Measurements from ENCODE around the gene GPRC5A.

The GPRC5A gene

GRCh38 chr12:12885096-12885792, 6.1 kb upstream of the GPRC5A start:
- no peak for DNase-seq (ENCODE audit: low read depth)

GRCh38 chr12:12887471-12887870, 3.9 kb upstream of the GPRC5A start:
- no peak for DNase-seq (ENCODE audit: low read depth)

- DNase-seq (ENCODE audit: low read depth), result no peak
These were observed 1.7 kb upstream of the GPRC5A start for GRCh38 chr12:12889701-12890100.

DNA sequence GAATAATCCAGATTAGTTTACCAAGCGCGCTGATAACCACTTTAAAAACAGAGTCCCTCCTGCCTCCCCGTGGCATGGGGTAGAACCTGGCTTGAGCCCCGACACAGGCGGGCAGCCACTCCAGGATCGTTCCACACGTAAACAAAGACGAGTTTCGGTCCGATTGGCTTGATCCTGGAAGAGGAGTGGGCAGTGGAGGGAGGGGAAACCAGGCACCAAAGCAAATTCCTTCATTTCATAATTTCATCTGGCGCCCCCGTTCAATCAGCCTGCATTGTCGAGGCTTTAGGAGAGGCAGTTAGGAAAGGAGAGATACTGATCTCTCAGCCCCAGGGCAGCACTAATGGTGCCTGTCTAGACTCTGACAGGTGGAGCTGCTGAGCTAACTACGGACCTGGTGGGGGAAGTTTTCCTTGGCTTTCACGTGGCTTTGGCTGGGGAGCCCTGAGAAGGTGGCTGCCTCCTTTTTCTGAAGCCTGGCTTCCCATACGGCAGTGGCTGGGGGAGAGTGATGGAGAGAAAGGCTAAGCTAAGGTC, 751 bp upstream of the GPRC5A start:
- DNase-seq (ENCODE audit: low read depth), result no peak

- DNase-seq (ENCODE audit: low read depth), result no peak
These were observed 556 bp downstream of the GPRC5A start for GRCh38 chr12:12891881-12892355.

DNA sequence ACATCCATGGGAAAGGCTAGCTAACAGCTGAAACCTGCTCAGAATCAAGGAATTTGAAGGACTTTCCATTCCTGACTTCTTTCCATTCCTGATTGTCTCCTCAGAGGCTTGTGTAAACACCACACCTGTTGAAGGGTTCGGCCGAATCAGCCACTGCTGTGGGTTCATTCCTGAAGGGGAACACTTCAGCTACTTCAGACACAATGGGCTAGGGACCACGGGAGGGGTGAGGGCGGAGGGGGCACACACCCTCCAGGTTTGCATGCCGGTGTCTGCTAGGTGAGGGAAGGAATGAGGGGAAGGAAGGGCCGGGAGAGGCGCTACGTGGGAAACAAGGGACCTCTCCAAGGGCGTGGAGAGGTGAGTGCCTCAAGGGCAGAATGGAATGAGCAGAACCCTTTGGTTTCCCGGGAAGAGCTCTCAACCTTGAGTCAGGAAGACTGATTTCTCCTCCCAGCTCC, 1.3 kb downstream of the GPRC5A start:
- no peak for DNase-seq (ENCODE audit: low read depth)

DNA sequence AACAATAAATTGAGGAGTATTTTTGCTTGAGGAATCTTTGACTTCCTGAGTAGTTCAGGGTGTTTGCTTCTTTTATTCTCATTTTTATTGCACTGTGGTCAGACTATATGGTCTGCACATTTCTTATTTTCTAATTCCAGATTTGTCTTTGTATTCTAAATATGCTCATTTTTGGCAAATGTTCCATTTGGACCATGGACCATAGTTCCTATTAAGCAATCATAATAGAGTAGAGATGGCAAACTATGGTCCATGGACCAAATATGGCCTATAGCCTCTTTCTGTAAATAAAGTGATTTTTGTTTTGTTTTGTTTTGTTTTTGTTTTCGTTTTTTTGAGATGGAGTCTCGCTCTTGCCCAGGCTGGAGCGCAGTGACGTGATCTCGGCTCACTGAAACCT, 2.1 kb downstream of the GPRC5A start:
- DNase-seq (ENCODE audit: low read depth), result no peak

- no peak for DNase-seq (ENCODE audit: low read depth)
These were observed 4.9 kb downstream of the GPRC5A start for GRCh38 chr12:12896260-12896659.

DNA sequence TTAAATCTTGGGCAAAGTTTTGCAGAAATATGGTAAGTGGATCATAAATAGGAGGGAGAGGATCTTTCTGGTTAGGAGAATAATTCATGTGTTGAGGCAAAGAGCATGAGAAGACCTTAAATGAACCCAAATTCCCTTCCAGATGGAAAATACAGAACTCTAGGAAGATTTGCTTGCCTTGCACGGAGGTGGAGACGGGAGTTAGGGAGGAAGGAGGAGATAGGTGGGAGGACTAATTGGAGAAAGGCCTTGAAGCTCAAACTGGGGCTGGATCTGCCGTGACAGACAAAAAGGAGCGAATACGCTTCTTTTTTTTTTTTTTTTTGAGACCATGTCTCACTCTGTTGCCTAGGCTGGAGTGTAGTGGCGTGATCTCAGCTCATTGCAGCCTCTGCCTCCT, 5.9 kb downstream of the GPRC5A start:
- no peak for DNase-seq (ENCODE audit: low read depth)

DNA sequence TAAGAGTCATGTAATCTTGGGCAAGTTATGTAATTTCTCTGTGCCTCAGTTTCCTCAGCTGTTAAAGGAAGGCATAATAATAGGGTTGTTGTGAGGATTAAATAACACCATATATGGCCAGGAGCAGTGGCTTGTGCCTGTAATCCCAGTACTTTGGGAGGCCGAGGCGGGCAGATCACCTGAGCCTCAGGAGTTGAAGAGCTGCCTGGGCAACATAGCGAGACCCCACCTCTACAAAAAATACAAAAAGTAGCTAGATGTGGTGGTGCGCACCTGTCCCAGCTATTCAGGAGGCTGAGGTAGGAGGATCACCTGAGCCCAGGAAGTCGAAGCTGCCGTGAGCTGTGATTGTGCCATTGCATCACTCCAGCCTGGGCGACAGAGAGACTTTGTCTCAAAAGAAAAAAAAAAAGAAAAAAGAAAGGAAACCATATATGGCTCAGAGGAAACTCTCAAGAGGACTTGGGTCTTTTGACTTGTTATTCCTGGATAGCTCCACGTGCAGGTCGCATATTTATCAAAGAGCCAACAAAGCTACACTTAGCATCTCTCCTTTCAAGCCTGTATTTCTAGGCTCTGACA, 6.9 kb downstream of the GPRC5A start:
- no peak for DNase-seq (ENCODE audit: low read depth)

GRCh38 chr12:12898911-12899511, 7.6 kb downstream of the GPRC5A start:
- no peak for DNase-seq (ENCODE audit: low read depth)

- DNase-seq (ENCODE audit: low read depth), result peak; percentile 38
These were observed 8.4 kb downstream of the GPRC5A start for GRCh38 chr12:12899530-12900380.

GRCh38 chr12:12900786-12901157, 9.4 kb downstream of the GPRC5A start:
- no peak for DNase-seq (ENCODE audit: low read depth)

- no peak for DNase-seq (ENCODE audit: low read depth)
These were observed 9.9 kb downstream of the GPRC5A start for GRCh38 chr12:12901158-12901791.

DNA sequence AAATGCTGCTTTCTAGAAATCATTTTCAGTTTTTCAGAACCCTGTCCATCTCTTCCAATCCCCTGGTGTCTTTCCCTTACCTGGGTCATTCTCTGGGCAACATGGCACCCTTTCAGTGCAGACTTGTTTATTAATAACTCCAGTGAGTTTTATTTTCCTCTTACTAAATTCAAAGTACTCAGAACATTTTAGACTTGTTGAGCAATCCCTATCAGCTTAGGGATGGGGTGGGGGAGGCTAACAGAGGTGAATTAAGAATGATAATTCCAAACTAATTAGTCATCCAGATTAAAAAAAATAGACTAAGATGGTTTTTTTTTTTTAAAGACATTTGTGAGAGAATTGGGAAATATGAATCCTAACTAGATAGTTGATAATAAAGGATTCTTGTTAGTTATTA, 10.7 kb downstream of the GPRC5A start:
- no peak for DNase-seq (ENCODE audit: low read depth)

DNA sequence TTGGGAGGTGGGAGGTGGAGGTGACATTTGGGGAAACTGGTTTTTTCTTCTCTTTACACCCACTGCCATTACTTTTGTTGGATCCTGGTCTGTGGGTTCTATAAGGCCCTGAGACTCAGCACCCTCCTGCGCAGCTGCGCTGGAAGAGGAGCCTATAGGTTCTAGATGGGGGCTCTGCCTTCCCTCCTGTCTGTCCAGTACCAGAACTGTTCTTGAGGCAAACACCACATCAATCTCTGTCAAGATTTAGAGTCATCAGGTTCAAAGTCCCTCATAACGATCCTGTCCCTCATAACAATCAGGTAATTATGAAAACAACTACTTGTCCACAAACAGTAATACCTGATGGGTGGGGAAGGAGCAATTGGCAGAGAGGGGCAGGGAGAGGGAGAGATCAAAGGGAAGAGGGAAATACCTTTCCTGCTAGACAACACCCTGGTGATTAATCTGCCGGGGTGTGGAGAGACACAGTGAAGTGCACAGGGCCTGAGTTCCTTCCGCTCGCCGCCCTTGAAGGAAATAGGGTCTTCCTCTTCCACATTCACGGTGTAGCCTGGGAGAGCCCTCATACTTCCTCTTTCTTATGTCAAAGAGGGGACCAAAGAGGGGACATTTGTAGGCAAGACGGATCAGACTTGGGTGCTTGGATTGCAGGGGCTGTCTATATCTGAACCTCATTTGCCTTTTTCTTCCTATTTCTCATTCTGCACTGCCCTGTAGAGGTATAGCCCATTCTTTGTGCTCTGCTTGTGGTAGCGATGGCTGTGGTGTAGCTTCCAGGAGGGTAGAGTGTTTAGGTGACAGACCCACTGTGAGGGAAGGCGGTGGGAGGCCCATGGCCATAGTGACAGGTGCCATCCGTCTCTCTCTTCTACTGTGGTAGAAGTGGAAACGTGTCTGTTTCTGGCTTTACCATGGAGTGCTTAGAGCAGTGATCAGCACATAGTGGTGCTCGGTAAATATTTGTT, 12.6 kb downstream of the GPRC5A start:
- no peak for DNase-seq (ENCODE audit: low read depth)

- no peak for DNase-seq (ENCODE audit: low read depth)
These were observed 16.2 kb downstream of the GPRC5A start for GRCh38 chr12:12907552-12907951.

DNA sequence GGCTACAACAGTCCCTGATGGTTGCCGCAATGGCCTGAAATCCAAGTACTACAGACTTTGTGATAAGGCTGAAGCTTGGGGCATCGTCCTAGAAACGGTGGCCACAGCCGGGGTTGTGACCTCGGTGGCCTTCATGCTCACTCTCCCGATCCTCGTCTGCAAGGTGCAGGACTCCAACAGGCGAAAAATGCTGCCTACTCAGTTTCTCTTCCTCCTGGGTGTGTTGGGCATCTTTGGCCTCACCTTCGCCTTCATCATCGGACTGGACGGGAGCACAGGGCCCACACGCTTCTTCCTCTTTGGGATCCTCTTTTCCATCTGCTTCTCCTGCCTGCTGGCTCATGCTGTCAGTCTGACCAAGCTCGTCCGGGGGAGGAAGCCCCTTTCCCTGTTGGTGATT, 16.9 kb downstream of the GPRC5A start:
- DNase-seq (ENCODE audit: low read depth), result no peak

GRCh38 chr12:12908711-12909110, 17.3 kb downstream of the GPRC5A start:
- no peak for DNase-seq (ENCODE audit: low read depth)

GRCh38 chr12:12909228-12909994, 18.0 kb downstream of the GPRC5A start:
- DNase-seq (ENCODE audit: low read depth), result no peak
